Measurements from ENCODE around the gene PLEKHG4.

The PLEKHG4 gene

DNA sequence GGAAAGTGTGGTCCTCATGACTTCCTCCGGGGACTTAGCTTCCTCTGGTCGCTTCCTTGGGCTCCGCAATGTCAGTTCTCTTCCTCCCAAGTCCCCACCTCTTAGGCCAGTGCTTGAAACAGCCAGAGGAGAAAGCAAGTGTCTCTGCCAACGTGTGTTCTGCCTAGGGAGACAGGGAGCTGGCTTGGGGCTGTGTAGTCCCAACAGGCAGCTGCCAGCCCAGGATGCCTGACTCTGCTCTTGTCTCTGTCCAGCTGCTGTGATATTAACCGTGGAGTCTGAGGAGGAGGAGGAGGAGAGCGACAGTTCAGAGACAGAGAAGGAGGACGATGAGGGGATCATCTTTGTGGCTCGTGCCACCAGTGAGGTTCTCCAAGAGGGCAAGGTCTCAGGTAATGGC lies 13.5 kb upstream of the PLEKHG4 start:
- no peak for DNase-seq

DNA sequence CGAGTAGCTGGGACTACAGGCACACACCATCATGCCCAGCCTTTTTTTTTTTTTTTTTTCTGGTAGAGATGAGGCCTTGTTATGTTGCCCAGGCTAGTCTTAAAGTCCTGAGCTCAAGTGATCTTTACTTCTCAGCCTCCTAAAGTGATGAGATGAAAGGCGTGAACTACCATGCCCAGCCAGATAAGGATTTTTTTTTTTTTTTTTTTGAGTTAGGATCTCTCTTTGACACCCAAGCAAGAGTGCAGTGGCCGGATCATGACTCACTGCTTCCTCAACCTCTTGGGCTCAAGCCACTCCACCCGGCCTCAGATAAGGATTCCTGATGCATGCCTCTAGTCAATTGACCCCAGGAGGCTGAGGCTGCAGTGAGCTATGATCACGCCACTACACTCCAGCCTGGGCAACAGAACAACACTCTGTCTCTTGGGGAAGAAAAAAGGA lies 11.2 kb upstream of the PLEKHG4 start:
- DNase-seq, result peak; percentile 95

GRCh38 chr16:67269766-67270165 lies 9.6 kb upstream of the PLEKHG4 start:
- DNase-seq, result peak; percentile 86

DNA sequence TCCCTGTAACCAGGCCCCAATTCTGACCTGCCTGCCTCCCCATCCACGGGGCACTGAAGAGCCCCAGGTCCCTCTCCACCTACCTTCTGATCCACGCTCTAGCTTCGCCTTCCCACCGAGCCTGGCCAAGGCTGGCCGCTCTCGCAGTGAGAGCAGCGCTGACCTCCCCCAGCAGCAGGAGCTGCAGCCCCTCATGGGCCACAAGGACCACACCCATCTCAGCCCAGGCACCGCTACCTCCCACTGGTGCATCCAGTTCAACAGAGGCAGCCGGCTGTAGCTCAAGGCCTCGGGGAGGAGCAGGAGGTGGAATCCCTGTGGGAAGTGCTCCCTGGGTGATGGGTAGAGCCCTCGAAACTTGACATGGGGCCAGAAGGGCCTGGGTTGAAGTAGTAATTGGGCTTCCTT lies 8.4 kb upstream of the PLEKHG4 start:
- DNase-seq, result no peak

- DNase-seq, result no peak
These were observed 7.9 kb upstream of the PLEKHG4 start for GRCh38 chr16:67271446-67271845.

DNA sequence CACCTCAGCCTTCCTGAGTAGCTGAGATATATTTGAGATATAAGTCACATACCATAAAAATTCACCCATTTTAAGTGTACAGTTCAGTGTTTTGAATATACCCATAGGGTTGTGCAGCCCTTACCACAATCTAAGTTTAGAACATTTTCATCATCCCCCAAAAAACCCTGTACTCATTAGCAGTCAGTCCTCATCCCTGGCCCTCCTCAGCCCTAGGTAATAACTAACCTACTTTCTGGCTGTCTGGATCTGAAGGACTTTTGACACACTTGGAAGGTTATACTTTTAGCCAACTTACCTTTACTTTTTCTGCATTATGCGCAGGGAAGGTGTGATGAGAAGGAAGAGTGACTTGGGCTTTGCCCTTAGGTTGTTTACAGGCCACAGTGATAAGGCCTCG lies 4.0 kb upstream of the PLEKHG4 start:
- no peak for DNase-seq

DNA sequence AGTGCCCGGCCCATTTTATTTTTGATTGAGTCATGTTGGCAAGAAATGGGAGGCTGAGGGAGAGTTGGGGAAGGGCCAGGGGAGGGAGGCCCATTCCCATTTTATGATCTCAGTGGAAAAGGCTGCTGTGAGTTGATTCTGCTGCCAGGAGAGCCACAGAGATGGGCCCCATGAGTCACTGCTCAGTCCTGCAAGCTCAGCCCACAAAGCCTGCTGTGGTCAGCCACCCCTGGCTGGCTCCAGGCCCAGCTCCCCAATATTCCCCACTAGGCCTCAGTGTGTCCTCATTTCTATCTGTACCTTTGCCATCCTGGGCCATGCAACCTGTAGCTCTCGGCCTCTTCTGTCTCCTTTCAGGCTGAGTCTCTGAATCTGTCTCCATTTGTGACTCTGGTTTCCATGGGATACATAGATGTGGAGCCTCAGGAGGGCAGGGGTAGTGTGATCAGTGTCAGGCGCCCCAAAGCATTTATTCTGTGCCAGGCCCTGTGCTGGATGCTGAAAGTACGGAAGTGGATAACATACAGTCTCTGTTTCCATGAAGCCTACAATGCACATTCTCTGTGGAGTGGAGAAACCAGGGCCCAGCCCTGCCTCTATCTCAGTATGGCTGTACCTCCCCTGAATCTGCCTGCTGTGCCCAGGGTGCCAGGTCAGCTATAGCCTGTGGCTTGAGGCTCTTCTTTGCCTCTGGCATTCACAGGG lies 1.9 kb upstream of the PLEKHG4 start:
- DNase-seq, result peak; percentile 100

DNA sequence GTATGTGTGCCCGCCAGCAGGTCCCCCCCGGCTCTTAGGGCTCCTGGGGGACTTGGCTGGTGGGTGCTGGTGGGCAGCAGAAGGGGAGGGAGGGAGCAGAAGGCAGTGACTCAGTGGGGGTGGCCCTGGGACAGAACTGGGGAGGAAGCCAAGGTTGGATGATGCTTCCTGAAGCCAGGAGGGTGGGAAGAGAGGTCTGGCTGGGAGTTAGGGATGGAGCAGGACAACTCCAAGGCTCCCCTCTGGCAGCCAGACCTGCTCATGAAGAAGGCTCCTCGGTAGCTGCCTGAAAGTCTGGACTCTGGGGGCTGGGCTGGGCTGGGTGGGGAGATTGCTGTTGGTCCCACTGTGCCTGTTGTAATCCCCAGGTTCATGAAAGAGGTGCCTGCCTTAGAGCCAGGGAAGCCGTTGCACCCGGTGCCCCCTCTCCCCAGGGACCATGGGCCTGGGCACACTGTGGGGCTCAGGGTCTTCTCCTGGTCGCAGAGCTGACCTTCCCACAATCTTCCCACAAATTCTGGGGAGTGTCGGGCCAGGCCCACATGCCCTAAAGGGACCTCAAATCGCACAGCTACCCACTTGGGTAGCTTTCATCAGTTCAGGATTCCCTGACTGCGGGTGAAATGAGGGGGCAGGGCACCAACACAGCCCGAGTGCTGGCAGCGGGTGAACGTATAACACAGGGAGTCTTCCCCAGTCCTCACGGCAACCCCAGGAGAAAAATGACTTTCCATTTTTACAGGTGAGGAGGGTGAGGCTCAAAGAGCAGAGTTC lies 1.1 kb upstream of the PLEKHG4 start:
- peak; percentile 91 for DNase-seq

GRCh38 chr16:67278773-67279295 lies 498 bp upstream of the PLEKHG4 start:
- DNase-seq, result peak; percentile 13

DNA sequence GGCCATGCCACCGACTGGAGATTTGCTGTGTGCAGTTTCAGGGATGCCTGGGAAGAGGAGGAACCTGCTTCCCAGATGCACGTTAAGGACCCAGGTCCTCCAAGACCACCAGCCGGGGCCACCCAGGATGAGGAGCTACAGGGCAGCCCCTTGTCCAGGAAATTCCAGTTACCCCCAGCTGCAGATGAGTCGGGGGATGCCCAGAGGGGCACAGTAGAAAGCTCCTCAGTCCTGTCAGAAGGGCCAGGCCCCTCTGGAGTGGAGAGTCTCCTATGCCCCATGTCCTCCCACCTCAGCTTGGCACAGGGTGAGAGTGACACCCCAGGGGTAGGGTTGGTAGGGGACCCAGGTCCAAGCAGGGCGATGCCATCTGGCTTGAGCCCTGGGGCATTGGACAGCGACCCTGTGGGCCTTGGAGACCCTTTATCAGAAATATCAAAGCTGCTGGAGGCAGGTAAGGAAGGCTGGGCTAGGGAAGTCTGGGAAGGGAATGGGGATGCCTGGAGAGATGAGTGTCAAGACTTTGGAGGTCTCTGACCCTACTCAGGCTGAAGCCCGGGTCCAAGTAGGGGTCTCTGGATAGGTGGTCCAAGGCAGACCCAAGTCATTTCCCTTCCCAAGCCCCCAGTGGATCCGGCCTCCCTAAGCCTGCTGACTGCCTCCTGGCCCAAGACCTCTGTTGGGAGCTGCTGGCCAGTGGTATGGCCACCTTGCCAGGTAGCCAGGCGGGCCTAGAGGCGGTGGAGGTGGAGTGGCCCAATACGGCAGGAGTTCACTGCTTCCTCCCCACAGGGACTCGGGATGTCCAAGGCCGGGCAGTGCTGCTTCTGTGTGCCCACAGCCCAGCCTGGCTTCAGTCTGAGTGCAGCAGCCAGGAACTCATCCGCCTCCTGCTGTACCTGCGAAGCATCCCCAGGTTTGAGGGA lies 1.0 kb downstream of the PLEKHG4 start:
- DNase-seq, result no peak

- DNase-seq, result no peak
These were observed 2.5 kb downstream of the PLEKHG4 start for GRCh38 chr16:67281536-67282446.

DNA sequence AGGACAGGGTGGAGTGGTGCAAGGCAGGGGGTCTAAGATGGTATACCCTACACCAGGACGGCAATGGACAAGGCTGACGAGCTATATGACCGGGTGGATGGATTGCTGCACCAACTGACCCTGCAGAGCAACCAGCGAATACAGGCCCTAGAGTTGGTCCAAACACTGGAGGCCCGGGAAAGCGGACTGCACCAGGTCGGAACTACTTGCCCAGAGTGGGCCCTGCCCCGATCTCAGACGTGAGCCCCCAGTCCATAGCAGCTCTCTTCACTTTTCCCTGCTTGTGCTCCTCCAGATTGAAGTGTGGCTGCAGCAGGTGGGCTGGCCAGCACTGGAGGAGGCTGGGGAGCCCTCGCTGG lies 3.1 kb downstream of the PLEKHG4 start:
- DNase-seq, result no peak

DNA sequence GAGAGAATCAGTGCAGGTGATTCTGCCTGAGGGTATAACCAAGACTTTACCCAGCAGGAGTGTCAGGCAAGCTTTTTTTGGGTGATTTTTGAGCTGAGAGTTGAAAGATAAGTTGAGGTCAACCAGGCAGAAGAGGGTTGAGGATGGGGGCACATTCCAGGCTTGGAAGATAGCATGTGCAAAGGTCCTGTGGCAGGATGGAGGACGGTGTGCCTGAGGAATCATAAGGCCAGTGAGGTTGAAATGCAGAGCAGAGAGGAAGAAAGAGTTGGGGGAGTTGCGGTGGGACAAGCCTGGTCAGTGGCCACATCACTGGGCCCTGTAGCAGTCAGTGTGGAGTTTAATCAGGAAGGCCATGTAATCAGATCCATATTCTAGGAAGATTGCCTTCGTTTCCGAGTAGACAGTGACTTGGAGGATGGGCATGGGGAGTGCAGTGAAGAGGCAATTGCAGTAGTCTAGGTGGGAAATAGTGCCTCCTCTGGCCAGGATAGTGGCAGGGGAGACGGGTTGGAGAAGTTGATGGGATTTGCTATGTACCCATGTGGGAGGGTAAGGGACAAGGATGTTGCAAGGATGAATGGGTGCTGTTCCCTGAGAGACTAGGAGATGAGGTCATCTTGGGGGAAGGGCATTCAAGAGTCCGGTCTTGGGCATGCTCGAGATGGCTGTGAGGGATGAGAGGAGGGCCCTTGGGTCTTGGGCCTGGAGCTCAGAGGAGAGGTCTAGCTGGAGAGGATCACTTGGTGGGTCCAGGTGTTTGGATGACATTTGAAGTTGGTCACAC lies 3.9 kb downstream of the PLEKHG4 start:
- no peak for DNase-seq

- no peak for DNase-seq
These were observed 4.7 kb downstream of the PLEKHG4 start for GRCh38 chr16:67283826-67284555.

GRCh38 chr16:67284699-67285646 lies 5.6 kb downstream of the PLEKHG4 start:
- no peak for DNase-seq

GRCh38 chr16:67286441-67287235 lies 7.3 kb downstream of the PLEKHG4 start:
- DNase-seq, result no peak

- no peak for DNase-seq
These were observed 8.6 kb downstream of the PLEKHG4 start for GRCh38 chr16:67287960-67288359.

- no peak for DNase-seq
These were observed 12.1 kb downstream of the PLEKHG4 start for GRCh38 chr16:67291461-67291860.

Data from fibroblast of upper back skin (primary cell).